Right lobe of liver (tissue), 6 donors: ENCODE results near the gene GREB1. TPM values are rescaled to one million over a fixed set of nuclear protein-coding genes. Genes with fewer than 3 reads are reported as not detected.
A peak's percentile ranks its signal among the peaks of the same experiment; 100 is the strongest.

Experiments used
- ATAC-seq, 4 donors: fragments of 200-7000 bp; cut with Tn5 transposase; one replicate each; pipeline ENCODE4 v1.9.1; 2020; ENCODE audit warnings: mild to moderate bottlenecking in 4 of 4, moderate library complexity in 4 of 4
- DNase-seq, 3 donors: peaks; one replicate each; pipeline ENCODE4 v3.0.0-alpha.2; 2020
- H3K27ac ChIP-seq, 3 donors: fragments of 200-600 bp; one replicate each; pipeline ENCODE4 v1.8.0; 2022
- H3K27me3 ChIP-seq, 2 donors: fragments of 200-600 bp; one replicate each; pipeline ENCODE4 v1.8.0; 2022
- H3K36me3 ChIP-seq, 4 donors: fragments of 200-600 bp; sonication (generic) in 1 of 4; one replicate each; pipeline versions ENCODE4 v1.5.1 to v1.8.0; 2017 to 2022; ENCODE audit warnings: control low read depth in 1 of 4
- H3K4me1 ChIP-seq, 4 donors: fragments of 200-600 bp; sonication (generic) in 1 of 4; one replicate each; pipeline versions ENCODE4 v1.5.1 to v1.8.0; 2017 to 2022; ENCODE audit warnings: control low read depth in 1 of 4
- H3K4me3 ChIP-seq, 3 donors: fragments of 200-600 bp; one replicate each; pipeline ENCODE4 v1.8.0; 2022
- H3K9me3 ChIP-seq, 4 donors: fragments of 200-600 bp; sonication (generic) in 1 of 4; one replicate each; pipeline versions ENCODE4 v1.5.1 to v1.8.0; 2017 to 2022; ENCODE audit warnings: control low read depth in 1 of 4
- CTCF ChIP-seq, 4 donors: fragments of 200-600 bp in 3 of 4; fragments of 450-650 bp in 1 of 4; IDR thresholded peaks; one replicate each; pipeline versions ENCODE4 v1.5.1 to v1.8.0; 2016 to 2022; ENCODE audit warnings: antibody characterized with exemption in 4 of 4, mild to moderate bottlenecking in 2 of 4
- POLR2A ChIP-seq: fragments of 450-650 bp; IDR thresholded peaks from one replicate; pipeline ENCODE4 v1.6.1; 2017; ENCODE audit warnings: antibody characterized with exemption, mild to moderate bottlenecking
- WGBS: methylation state at CpG from one replicate; pipeline ENCODE4 v1.1.6; 2018; ENCODE audit warnings: low coverage, low lambda C conversion rate; ENCODE audit not compliant: insufficient coverage; ENCODE audit errors: missing lambda C conversion rate; 5-methylcytosine and 5-hydroxymethylcytosine counted together
- intact Hi-C, 2 donors: fragments of 100-400 bp; cut with DNase I; formaldehyde crosslinking; loops; one replicate each; pipeline versions ENCODE4 v1.11.2 to v1.14.1; 2022
- total RNA-seq, 6 experiments: library from RNA; depleted of rRNA in 2 of 6; stranded (reverse); fragments of >200 nt in 2 of 6; fragmentation: NEBNext Ultra II Directional in 3 of 6; extraction: Animal tissue kit (Norgen Biotek cat#: 25700) in 3 of 6; gene quantifications; one replicate each; pipeline versions ENCODE4 v1.1.0 to v1.2.4, GENCODE V29; 2016 to 2023
- donor health status: DM: no; HTN: yes; CAD: no.
- donor health status: DM: no; HTN: no; CAD: no.
- donor health status: DM: no; HTN: no; CAD: no.
- donor health status: DM: no; HTN: yes; CAD: no.
- donor health status: DM: no; HTN: yes; CAD: no.

The GREB1 gene
- total RNA-seq, 6 experiments from 2014 or later, result 1.6 to 19.5 (median 6.5) TPM

- H3K4me3 ChIP-seq, result no peak overlapping the region
- TF ChIP-seq POLR2A (no peak), CTCF (IDR thresholded peaks at IDR 0.05) (no peak)
- H3K27me3 ChIP-seq, result no peaks in the 10 kb centered on the region
- H3K27ac ChIP-seq, result no peak overlapping the region
- no peak for DNase-seq
- no peaks in the 10 kb centered on the region for H3K9me3 ChIP-seq
- 62% methylated on average over 4 of the region's 4 CpGs for WGBS
- intact Hi-C loops, result no loop called here
- no peak for ATAC-seq
- H3K36me3 ChIP-seq, result no peaks in the 10 kb centered on the region
- no peaks in the 10 kb centered on the region for H3K4me1 ChIP-seq
These were observed 121.7 kb downstream of the GREB1 start for GRCh38 chr2:11655495-11655894.

- no peaks in the 10 kb centered on the region for H3K4me1 ChIP-seq
- H3K27ac ChIP-seq, result no peak overlapping the region
- intact Hi-C loops, result no loop called here
- ATAC-seq, result no peak
- no peak for DNase-seq
- H3K27me3 ChIP-seq, result no peaks in the 10 kb centered on the region
- WGBS, result 50% methylated on average over 1 of the region's 1 CpG
- H3K9me3 ChIP-seq, result no peaks in the 10 kb centered on the region
- H3K36me3 ChIP-seq, result no peaks in the 10 kb centered on the region
- TF ChIP-seq CTCF (IDR thresholded peaks at IDR 0.05) (no peak), POLR2A (no peak)
- no peak overlapping the region for H3K4me3 ChIP-seq
These were observed 122.4 kb downstream of the GREB1 start for GRCh38 chr2:11656252-11656651.

- Histone ChIP-seq H3K9me3 (no peaks in the 10 kb centered on the region), H3K27me3 (no peaks in the 10 kb centered on the region), H3K4me3 (no peak overlapping the region), H3K4me1 (no peaks in the 10 kb centered on the region), H3K36me3 (no peaks in the 10 kb centered on the region), H3K27ac (no peak overlapping the region)
- WGBS, result 63% methylated on average over 18 of the region's 31 CpGs
- ATAC-seq, result peak in 3 of 4 donors; percentile 22 to 66 (median 50)
- no peak for DNase-seq
- TF ChIP-seq CTCF (IDR thresholded peaks at IDR 0.05) (no peak), POLR2A (no peak)
- intact Hi-C loops, result no loop called here
These were observed 122.8 kb downstream of the GREB1 start for GRCh38 chr2:11656671-11657101.

GRCh38 chr2:11657195-11657594, 123.3 kb downstream of the GREB1 start:
- no peaks in the 10 kb centered on the region for H3K4me1 ChIP-seq
- H3K27me3 ChIP-seq, result no peaks in the 10 kb centered on the region
- H3K36me3 ChIP-seq, result no peaks in the 10 kb centered on the region
- DNase-seq (no peak), ATAC-seq (no peak)
- intact Hi-C loops, result no loop called here
- 80% methylated on average over 6 of the region's 11 CpGs for WGBS
- TF ChIP-seq POLR2A, result no peak
- no peak for TF ChIP-seq CTCF (IDR thresholded peaks at IDR 0.05)
- H3K9me3 ChIP-seq, result no peaks in the 10 kb centered on the region
- H3K27ac ChIP-seq, result no peak overlapping the region
- no peak overlapping the region for H3K4me3 ChIP-seq

GRCh38 chr2:11657646-11658045, 123.8 kb downstream of the GREB1 start:
- Histone ChIP-seq H3K9me3 (no peaks in the 10 kb centered on the region), H3K4me1 (no peaks in the 10 kb centered on the region), H3K27me3 (no peaks in the 10 kb centered on the region), H3K4me3 (no peak overlapping the region), H3K36me3 (no peaks in the 10 kb centered on the region), H3K27ac (no peak overlapping the region)
- DNase-seq, result no peak
- intact Hi-C loops, result no loop called here
- WGBS, result no CpG with 5 or more reads among the region's 11 CpGs
- no peak for TF ChIP-seq CTCF (IDR thresholded peaks at IDR 0.05)
- no peak for ATAC-seq
